Kidney (tissue), 14 donors: ENCODE results near the gene MYH9. TPM values are rescaled to one million over a fixed set of nuclear protein-coding genes. Genes with fewer than 3 reads are reported as not detected.

ENCODE experiments used
- DNase-seq, 5 donors: peaks; one replicate each; pipeline ENCODE4 v3.0.0-alpha.2; 2013 to 2020
- FAIRE-seq: peaks from 2 replicates; lab custom pipeline; 2012; peaks lifted over from hg19 to GRCh38; lab: Jason Lieb, UNC
- H3K27ac ChIP-seq, 2 donors: one replicate each; pipeline ENCODE4 v1.7.0; 2013; ENCODE audit warnings: low read depth in 2 of 2, low read length in 2 of 2, inconsistent platforms in 1 of 2
- H3K27me3 ChIP-seq: one replicate; pipeline ENCODE4 v1.7.1; 2013; ENCODE audit warnings: low read length, inconsistent platforms; ENCODE audit not compliant: control insufficient read depth, insufficient read depth
- H3K36me3 ChIP-seq, 3 donors: one replicate each; pipeline versions ENCODE4 v1.7.0 to v1.7.1; 2013; ENCODE audit warnings: low read length in 3 of 3, control low read depth in 1 of 3, inconsistent platforms in 1 of 3; ENCODE audit not compliant: insufficient read depth in 3 of 3, control insufficient read depth in 2 of 3
- H3K4me1 ChIP-seq, 3 donors: one replicate each; pipeline versions ENCODE4 v1.7.0 to v1.7.1; 2013; ENCODE audit warnings: low read length in 3 of 3, inconsistent platforms in 1 of 3, low read depth in 1 of 3; ENCODE audit not compliant: control insufficient read depth in 2 of 3, insufficient read depth in 2 of 3
- H3K4me3 ChIP-seq, 3 donors: one replicate each; pipeline versions ENCODE4 v1.7.0 to v1.8.1; 2013; ENCODE audit warnings: low read length in 3 of 3, control low read depth in 1 of 3, inconsistent platforms in 1 of 3
- H3K9ac ChIP-seq, 3 donors: one replicate each; pipeline versions ENCODE4 v1.7.0 to v1.7.1; 2013; ENCODE audit warnings: low read length in 3 of 3, control low read depth in 1 of 3, inconsistent platforms in 1 of 3
- H3K9me3 ChIP-seq, 3 donors: one replicate each; pipeline versions ENCODE4 v1.7.0 to v1.7.1; 2013; ENCODE audit warnings: low read length in 3 of 3, control low read depth in 1 of 3, inconsistent platforms in 1 of 3; ENCODE audit not compliant: control insufficient read depth in 2 of 3, insufficient read depth in 1 of 3
- intact Hi-C: fragments of 100-400 bp; cut with DNase I; formaldehyde crosslinking; loops from one replicate; pipeline ENCODE4 v1.11.1; 2022
- polyA plus RNA-seq: library from polyadenylated mRNA; stranded (reverse); fragments of 350-450 nt; fragmentation: Illumina TruSeq; extraction: RNeasy Lipid Tissue Mini Kit (QIAGEN cat#74804); gene quantifications from one replicate; pipeline ENCODE4 v1.2.3, GENCODE V29; 2014; ENCODE audit warnings: low read depth, low replicate concordance; ENCODE audit not compliant: insufficient read depth
- total RNA-seq: library from RNA; stranded (reverse); fragmentation: NEBNext Ultra II Directional; extraction: Animal tissue kit (Norgen Biotek cat#: 25700); gene quantifications from one replicate; pipeline ENCODE4 v1.2.1, GENCODE V29; 2021
- TF ChIP-seq, protein P1 (sequence below): IDR thresholded peaks from 3 replicates; pipeline ENCODE4 v1.5.1; 2012; ENCODE audit warnings: mild to moderate bottlenecking, moderate library complexity, borderline replicate concordance; ENCODE audit not compliant: insufficient read depth; ENCODE audit errors: extremely low read depth
- donor health status: control.
- donor health status: control.
- donor health status: control.
- donor health status: control.
- donor health status: control.
- donor health status: DM: yes; HTN: yes; CAD: no.
- donor health status: Normal renal cell carcinoma (clear cell type).

Gene MYH9
- total and polyA plus RNA-seq, 2 donors from 2014 or later, result 85.2 to 655 TPM

DNA sequence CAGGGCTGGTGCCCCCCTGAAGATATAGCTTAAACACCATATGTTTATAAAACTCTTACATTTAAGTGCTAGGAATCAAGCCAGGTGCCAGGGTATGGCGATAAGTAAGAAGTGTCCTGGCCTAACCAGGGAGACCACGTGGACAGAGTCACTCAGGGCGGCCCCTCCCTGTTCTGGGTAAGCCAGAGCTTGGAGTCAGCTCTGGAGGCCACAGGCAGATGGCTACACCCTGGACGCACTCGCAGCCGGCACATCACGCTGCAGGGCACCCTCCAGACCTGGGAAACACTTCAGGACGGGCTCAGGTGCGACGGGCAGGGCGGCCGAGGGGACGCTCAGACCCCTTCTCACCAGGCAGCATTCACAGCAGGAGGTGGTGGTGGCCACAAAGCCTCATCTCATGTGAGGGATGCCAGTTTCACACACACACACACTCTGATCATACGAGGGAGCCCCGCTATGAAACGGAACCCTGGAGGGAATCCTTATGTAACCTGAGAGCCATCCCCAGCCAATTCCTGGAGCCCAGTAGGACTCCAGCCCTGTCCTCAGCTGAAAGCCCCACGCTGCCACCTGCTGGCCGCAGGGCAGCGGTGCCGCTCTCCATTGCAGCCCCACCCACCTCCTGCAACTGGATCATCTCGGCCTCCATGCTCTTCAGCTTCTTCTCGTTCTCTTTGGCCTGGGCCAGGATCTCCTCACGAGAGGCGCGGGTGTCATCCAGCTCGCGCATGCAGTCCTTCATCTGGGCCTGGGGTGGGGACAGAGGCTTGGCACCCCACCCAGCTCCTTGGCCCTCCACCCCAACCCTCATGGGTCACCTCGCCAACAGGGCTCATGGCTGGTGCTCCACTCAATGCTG lies 101.4 kb downstream of the MYH9 start:
- TF ChIP-seq, protein P1, sequence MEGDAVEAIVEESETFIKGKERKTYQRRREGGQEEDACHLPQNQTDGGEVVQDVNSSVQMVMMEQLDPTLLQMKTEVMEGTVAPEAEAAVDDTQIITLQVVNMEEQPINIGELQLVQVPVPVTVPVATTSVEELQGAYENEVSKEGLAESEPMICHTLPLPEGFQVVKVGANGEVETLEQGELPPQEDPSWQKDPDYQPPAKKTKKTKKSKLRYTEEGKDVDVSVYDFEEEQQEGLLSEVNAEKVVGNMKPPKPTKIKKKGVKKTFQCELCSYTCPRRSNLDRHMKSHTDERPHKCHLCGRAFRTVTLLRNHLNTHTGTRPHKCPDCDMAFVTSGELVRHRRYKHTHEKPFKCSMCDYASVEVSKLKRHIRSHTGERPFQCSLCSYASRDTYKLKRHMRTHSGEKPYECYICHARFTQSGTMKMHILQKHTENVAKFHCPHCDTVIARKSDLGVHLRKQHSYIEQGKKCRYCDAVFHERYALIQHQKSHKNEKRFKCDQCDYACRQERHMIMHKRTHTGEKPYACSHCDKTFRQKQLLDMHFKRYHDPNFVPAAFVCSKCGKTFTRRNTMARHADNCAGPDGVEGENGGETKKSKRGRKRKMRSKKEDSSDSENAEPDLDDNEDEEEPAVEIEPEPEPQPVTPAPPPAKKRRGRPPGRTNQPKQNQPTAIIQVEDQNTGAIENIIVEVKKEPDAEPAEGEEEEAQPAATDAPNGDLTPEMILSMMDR, result peak; percentile 75
- Histone ChIP-seq H3K4me1 (no peaks in the 10 kb centered on the region), H3K27ac (peak overlapping the region in 1 of 2 donors; percentile 25), H3K9ac (no peak overlapping the region), H3K27me3 (no peaks in the 10 kb centered on the region), H3K36me3 (peaks cover 2 to 65% (median 57%) of the 10 kb centered on the region in 3 donors), H3K4me3 (no peak overlapping the region), H3K9me3 (no peaks in the 10 kb centered on the region)
- FAIRE-seq, result no peak
- DNase-seq, result peak; percentile 78 to 88 (median 85)
- intact Hi-C loops, result no loop called here

DNA sequence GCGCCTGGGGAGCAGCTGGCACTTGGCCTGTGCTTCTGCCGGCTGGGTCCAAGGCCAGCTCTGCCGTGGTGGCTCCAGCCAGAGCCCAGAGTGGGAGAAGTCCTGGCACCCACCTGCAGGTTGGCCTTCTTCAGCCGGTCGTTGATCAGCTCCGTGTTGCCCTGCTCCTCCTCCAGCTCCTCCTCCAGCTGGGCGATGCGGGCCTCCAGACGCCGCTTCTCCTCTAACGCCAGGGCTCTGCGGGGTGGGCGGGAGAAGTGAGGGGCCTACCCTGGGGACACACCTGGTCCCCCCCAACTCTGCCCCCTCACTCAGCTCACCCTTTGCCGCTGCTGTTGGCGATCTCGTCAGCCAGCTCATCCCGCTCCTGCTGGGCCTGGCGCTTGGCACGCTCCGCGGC lies 102.2 kb downstream of the MYH9 start:
- H3K27me3 ChIP-seq, result no peaks in the 10 kb centered on the region
- H3K27ac ChIP-seq, result no peak overlapping the region
- H3K9ac ChIP-seq, result no peak overlapping the region
- FAIRE-seq (no peak), DNase-seq (peak in 1 of 5 donors; percentile 67)
- TF ChIP-seq, protein P1, result no peak
- no peaks in the 10 kb centered on the region for H3K9me3 ChIP-seq
- H3K4me3 ChIP-seq, result no peak overlapping the region
- no peaks in the 10 kb centered on the region for H3K4me1 ChIP-seq
- intact Hi-C loops, result no loop called here
- H3K36me3 ChIP-seq, result peaks cover 2 to 68% (median 59%) of the 10 kb centered on the region in 3 donors

DNA sequence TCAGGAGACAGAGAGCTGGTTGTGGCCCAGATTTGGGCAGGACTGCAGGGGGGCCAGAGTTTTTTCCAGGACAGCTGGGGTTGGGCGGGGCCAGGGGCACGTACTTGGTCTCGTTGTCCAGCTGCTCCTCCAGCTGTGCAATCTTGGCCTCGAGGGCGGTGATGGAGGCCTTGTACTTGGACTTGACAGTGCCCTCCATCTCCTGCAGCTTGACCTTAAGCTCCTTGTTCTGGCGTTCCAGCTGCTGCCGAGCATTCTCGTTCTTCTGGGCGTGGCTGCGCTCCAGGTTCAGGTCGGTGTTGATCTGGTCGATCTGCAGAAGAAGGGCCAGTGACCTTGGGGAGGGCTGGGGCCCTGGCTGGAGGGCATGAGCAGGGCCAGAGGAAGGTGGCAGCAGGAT lies 102.8 kb downstream of the MYH9 start:
- peaks cover 2 to 68% (median 59%) of the 10 kb centered on the region in 3 donors for H3K36me3 ChIP-seq
- H3K4me1 ChIP-seq, result no peaks in the 10 kb centered on the region
- H3K9ac ChIP-seq, result no peak overlapping the region
- DNase-seq, result no peak
- H3K27ac ChIP-seq, result no peak overlapping the region
- TF ChIP-seq, protein P1, result no peak
- no peak overlapping the region for H3K4me3 ChIP-seq
- no peaks in the 10 kb centered on the region for H3K9me3 ChIP-seq
- FAIRE-seq, result no peak
- intact Hi-C loops, result no loop called here
- no peaks in the 10 kb centered on the region for H3K27me3 ChIP-seq
